Fibroblast of skin of left biceps (primary cell): Measurements from ENCODE around the gene SAMD8.
A peak's percentile ranks its signal among the peaks of the same experiment; 100 is the strongest.
"Not testable (repeated sequence)": the region's sequence is repeated elsewhere in the genome, so short reads cannot be mapped to it uniquely, and the experiment has no call there.

ENCODE experiments used
- DNase-seq, 2 experiments: peaks; one replicate each; pipeline ENCODE4 v3.0.0-alpha.2; 2013; ENCODE audit warnings: low read depth in 2 of 2

Gene SAMD8

GRCh38 chr10:75140246-75140645, 28.8 kb downstream of the SAMD8 start:
- DNase-seq = no peak

- no peak for DNase-seq
These were observed 31.9 kb downstream of the SAMD8 start for GRCh38 chr10:75143353-75143752.

GRCh38 chr10:75145590-75145989, 34.1 kb downstream of the SAMD8 start:
- DNase-seq = no peak

- DNase-seq = no peak
These were observed 35.3 kb downstream of the SAMD8 start for GRCh38 chr10:75146780-75147179.

GRCh38 chr10:75150656-75151055, 39.2 kb downstream of the SAMD8 start:
- no peak for DNase-seq

- DNase-seq = no peak
These were observed 48.1 kb downstream of the SAMD8 start for GRCh38 chr10:75159519-75159918.

GRCh38 chr10:75165684-75166622, 54.5 kb downstream of the SAMD8 start:
- no peak for DNase-seq

GRCh38 chr10:75166623-75166972, 55.1 kb downstream of the SAMD8 start:
- no peak for DNase-seq

- DNase-seq = no peak
These were observed 56.8 kb downstream of the SAMD8 start for GRCh38 chr10:75168275-75168674.

GRCh38 chr10:75170215-75170614, 58.8 kb downstream of the SAMD8 start:
- no peak for DNase-seq

GRCh38 chr10:75175046-75175445, 63.6 kb downstream of the SAMD8 start:
- DNase-seq = no peak

- DNase-seq = no peak
These were observed 64.6 kb downstream of the SAMD8 start for GRCh38 chr10:75176046-75176445.

- no peak for DNase-seq
These were observed 65.3 kb downstream of the SAMD8 start for GRCh38 chr10:75176736-75177135.

- DNase-seq = no peak
These were observed 68.3 kb downstream of the SAMD8 start for GRCh38 chr10:75179657-75180177.

GRCh38 chr10:75180592-75180991, 69.1 kb downstream of the SAMD8 start:
- no peak for DNase-seq

- DNase-seq = no peak
These were observed 69.6 kb downstream of the SAMD8 start for GRCh38 chr10:75181073-75181472.

- no peak for DNase-seq
These were observed 74.9 kb downstream of the SAMD8 start for GRCh38 chr10:75186310-75186709.

- DNase-seq = no peak
These were observed 76.5 kb downstream of the SAMD8 start for GRCh38 chr10:75187961-75188426.

- DNase-seq = not testable (repeated sequence)
These were observed 77.1 kb downstream of the SAMD8 start for GRCh38 chr10:75188522-75188921.

- no peak for DNase-seq
These were observed 78.0 kb downstream of the SAMD8 start for GRCh38 chr10:75189266-75190096.

- DNase-seq = peak; percentile 57 to 58
These were observed 80.5 kb downstream of the SAMD8 start for GRCh38 chr10:75191821-75192568.

GRCh38 chr10:75194625-75195024, 83.2 kb downstream of the SAMD8 start:
- DNase-seq = not testable (repeated sequence)
